SU-DHL-6 (cell line): Measurements from ENCODE around the gene FCAR.
"Not testable (repeated sequence)": the region's sequence is repeated elsewhere in the genome, so short reads cannot be mapped to it uniquely, and the experiment has no call there.

Source experiments
- H2AFZ ChIP-seq: fragments of 200-600 bp; sonication (generic); 2 replicates; pipeline ENCODE4 v1.6.1; 2014; ENCODE audit warnings: low read depth, mild to moderate bottlenecking, moderate library complexity, mixed read lengths, antibody characterized with exemption, low read length; ENCODE audit not compliant: severe bottlenecking
- H3F3A ChIP-seq: fragments of 200-600 bp; shearing (Covaris generic); 2 replicates; pipeline ENCODE4 v1.6.0; 2016; ENCODE audit warnings: antibody characterized with exemption, mild to moderate bottlenecking; ENCODE audit not compliant: insufficient read depth
- H3K27ac ChIP-seq: fragments of 200-600 bp; sonication (generic); 2 replicates; pipeline ENCODE4 v1.5.1; 2016; ENCODE audit warnings: low read depth, mild to moderate bottlenecking, low read length, moderate library complexity, mixed read lengths
- H3K27me3 ChIP-seq: fragments of 200-600 bp; sonication (generic), shearing (Covaris generic); 2 replicates; pipeline ENCODE4 v1.6.0; 2014; ENCODE audit warnings: mild to moderate bottlenecking, low read length
- H3K36me3 ChIP-seq: fragments of 200-600 bp; sonication (generic); 2 replicates; pipeline ENCODE4 v1.6.1; 2014; ENCODE audit warnings: mild to moderate bottlenecking, low read length, mixed read lengths
- H3K4me2 ChIP-seq: fragments of 300-600, 200-600 bp; shearing (Covaris generic), sonication (generic); 2 replicates; pipeline ENCODE4 v1.6.0; 2014; ENCODE audit warnings: low read length, low read depth, mild to moderate bottlenecking; ENCODE audit not compliant: poor library complexity, severe bottlenecking
- H3K4me3 ChIP-seq: fragments of 200-600 bp; sonication (generic); 2 replicates; pipeline ENCODE4 v1.5.1; 2014; ENCODE audit warnings: antibody characterized with exemption, low read length, mild to moderate bottlenecking, mixed read lengths; ENCODE audit not compliant: insufficient read depth, poor library complexity, severe bottlenecking
- H3K79me2 ChIP-seq: fragments of 200-600 bp; sonication (generic); 2 replicates; pipeline ENCODE4 v1.6.1; 2014; ENCODE audit warnings: mild to moderate bottlenecking, low read length, moderate library complexity; ENCODE audit not compliant: insufficient read depth
- H3K9ac ChIP-seq: fragments of 200-600 bp; sonication (generic); 2 replicates; pipeline ENCODE4 v1.7.0; 2014; ENCODE audit warnings: mild to moderate bottlenecking, low read length
- H3K9me2 ChIP-seq: fragments of 200-600 bp; sonication (generic); replicated peaks from 2 replicates; pipeline ENCODE4 v1.6.1; 2014; ENCODE audit warnings: low read length; ENCODE audit not compliant: insufficient read depth
- H3K9me3 ChIP-seq: fragments of 200-600 bp; sonication (generic); 2 replicates; pipeline ENCODE4 v1.6.1; 2014; ENCODE audit warnings: low read length, mixed read lengths; ENCODE audit not compliant: insufficient read depth
- H4K20me1 ChIP-seq: fragments of 200-600 bp; sonication (generic); 2 replicates; pipeline ENCODE4 v1.6.1; 2014; ENCODE audit warnings: low read depth, mild to moderate bottlenecking, antibody characterized with exemption, low read length, moderate library complexity, mixed read lengths
- EZH2phosphoT487 ChIP-seq: fragments of 200-600 bp; sonication (generic), shearing (Covaris generic); conservative IDR thresholded peaks from 2 replicates; pipeline ENCODE4 v1.6.1; 2018; ENCODE audit warnings: mild to moderate bottlenecking, antibody characterized with exemption, low read length, moderate library complexity, mixed read lengths
- TF ChIP-seq, protein P1 (sequence below): fragments of 200-600 bp; sonication (generic); IDR thresholded peaks from one replicate; pipeline ENCODE4 v1.5.1; 2017; ENCODE audit warnings: antibody characterized with exemption, mild to moderate bottlenecking, low read length, moderate library complexity; ENCODE audit not compliant: insufficient read depth, poor library complexity, severe bottlenecking

Gene FCAR

DNA sequence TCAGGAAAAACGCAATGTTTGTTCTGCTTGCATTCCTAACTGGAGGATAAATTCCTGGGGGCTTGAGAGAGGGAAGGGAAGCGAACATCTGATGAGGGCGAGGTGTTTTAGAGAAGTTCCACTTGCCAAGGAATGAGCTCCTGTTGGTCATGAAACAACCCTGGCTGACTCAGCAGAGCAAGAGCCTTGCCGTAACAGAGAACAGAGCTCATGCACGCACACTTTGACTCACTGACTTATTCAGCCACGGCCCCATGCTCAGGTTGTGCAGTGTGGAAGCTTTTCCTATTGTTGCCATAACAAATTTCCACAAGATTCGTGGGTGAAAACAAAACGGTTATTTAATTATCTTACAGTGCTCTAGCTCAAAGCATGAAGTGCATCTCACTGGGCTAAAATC is 30.9 kb upstream of the FCAR start:
- not testable (repeated sequence) for H3F3A ChIP-seq, H3K9me3 ChIP-seq, H4K20me1 ChIP-seq, H3K4me2 ChIP-seq, H3K4me3 ChIP-seq, H3K9me2 ChIP-seq, H3K9ac ChIP-seq, H2AFZ ChIP-seq, H3K36me3 ChIP-seq, H3K27me3 ChIP-seq, H3K79me2 ChIP-seq, H3K27ac ChIP-seq

DNA sequence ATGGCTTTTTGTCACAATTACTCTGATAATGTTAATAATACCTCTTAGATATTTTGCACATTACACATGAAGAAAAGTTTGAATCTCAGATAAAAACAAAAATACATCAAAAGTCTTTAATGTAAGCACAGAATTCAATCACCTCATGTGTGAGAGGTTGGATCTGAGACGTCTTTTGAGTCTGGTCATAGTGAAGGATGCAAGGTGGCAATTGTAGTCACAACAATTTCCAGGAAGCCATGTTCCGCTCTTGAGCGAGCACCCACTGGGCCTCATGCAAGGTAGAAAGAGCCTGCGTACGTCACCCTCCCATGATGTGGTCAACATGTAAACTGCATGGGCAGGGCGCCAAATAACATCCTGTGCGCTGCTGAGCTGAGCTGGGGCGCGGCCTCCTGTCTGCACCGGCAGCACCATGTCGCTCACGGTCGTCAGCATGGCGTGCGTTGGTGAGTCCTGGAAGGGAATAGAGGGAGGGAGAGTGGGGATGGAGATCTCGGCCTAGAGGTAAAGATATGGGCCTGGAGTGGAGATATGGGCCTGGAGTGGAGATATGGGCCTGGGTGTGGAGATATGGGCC is 23.9 kb upstream of the FCAR start, which contains the start of gene KIR3DL2:
TSS of gene KIR3DL2 (plus strand) at position 383 of the 580 bp plus-strand sequence. CDS start at position 416, 33 bp downstream.
- not testable (repeated sequence) for H3K79me2 ChIP-seq, H3K9ac ChIP-seq

DNA sequence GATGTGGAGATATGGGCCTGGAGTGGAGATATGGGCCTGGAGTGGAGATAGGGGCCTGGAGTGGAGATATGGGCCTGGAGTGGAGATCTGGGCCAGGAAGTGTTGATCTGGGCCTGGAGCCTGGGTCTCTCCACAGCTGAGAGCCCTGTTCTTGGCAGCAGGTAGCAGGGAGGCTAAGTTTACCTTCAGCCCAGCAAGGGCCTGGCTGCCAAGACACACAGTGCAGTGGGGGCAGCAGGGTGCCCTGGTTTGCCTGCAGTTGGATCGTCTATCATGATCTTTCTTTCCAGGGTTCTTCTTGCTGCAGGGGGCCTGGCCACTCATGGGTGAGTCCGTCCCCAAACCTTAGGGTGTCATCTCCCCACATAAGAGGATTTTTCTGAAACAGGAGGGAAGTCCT is 23.1 kb upstream of the FCAR start:
- Histone ChIP-seq H3K4me2 (no peak overlapping the region), H2AFZ (no peak overlapping the region), H3K79me2 (no peaks in the 10 kb centered on the region), H3K36me3 (no peaks in the 10 kb centered on the region), H4K20me1 (no peaks in the 10 kb centered on the region), H3K4me3 (no peak overlapping the region), H3K9me2 (no peaks in the 10 kb centered on the region), H3K9me3 (no peaks in the 10 kb centered on the region), H3K27ac (no peak overlapping the region), H3F3A (no peaks in the 10 kb centered on the region), H3K27me3 (0 out of 2 replicates have a peak, but pooled peaks cover 4% of the 10 kb centered on the region), H3K9ac (no peak overlapping the region)
- TF ChIP-seq EZH2phosphoT487 = no peak
- TF ChIP-seq, protein P1, sequence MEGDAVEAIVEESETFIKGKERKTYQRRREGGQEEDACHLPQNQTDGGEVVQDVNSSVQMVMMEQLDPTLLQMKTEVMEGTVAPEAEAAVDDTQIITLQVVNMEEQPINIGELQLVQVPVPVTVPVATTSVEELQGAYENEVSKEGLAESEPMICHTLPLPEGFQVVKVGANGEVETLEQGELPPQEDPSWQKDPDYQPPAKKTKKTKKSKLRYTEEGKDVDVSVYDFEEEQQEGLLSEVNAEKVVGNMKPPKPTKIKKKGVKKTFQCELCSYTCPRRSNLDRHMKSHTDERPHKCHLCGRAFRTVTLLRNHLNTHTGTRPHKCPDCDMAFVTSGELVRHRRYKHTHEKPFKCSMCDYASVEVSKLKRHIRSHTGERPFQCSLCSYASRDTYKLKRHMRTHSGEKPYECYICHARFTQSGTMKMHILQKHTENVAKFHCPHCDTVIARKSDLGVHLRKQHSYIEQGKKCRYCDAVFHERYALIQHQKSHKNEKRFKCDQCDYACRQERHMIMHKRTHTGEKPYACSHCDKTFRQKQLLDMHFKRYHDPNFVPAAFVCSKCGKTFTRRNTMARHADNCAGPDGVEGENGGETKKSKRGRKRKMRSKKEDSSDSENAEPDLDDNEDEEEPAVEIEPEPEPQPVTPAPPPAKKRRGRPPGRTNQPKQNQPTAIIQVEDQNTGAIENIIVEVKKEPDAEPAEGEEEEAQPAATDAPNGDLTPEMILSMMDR = no peak

More for the DNA sequence above, 23.9 kb upstream of the FCAR start, which contains the start of gene KIR3DL2:
- H3K9me3 ChIP-seq, H3K4me3 ChIP-seq, H3K27me3 ChIP-seq, H3K9me2 ChIP-seq, H3K36me3 ChIP-seq, H3F3A ChIP-seq, H2AFZ ChIP-seq, H3K27ac ChIP-seq, H3K4me2 ChIP-seq, H4K20me1 ChIP-seq: not testable (repeated sequence)

DNA sequence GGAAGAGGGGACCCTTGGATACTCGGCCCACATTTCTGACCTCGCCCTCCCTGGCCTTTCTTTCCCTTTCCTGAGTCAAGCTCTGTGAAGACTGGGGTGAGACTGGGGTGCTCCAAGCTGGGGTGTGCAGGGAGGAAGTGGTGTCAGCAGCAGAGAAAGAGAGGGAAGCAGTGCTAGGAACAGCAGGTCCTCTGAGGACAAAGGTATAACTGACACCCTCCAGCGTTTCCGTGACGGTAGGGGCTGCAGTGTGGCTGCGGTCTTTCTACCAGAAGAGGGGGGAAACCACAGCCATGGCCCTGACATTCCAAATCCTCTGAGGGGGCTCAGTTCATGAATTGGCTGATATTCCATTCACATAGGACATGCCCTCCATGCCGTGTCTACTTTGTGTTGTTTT is 22.7 kb upstream of the FCAR start:
- no peaks in the 10 kb centered on the region for H3K9me3 ChIP-seq
- no peak overlapping the region for H3K27ac ChIP-seq
- TF ChIP-seq, protein P1 = no peak
- TF ChIP-seq EZH2phosphoT487 = no peak
- no peaks in the 10 kb centered on the region for H3K9me2 ChIP-seq
- H3K27me3 ChIP-seq = 0 out of 2 replicates have a peak, but pooled peaks cover 4% of the 10 kb centered on the region
- no peak overlapping the region for H2AFZ ChIP-seq
- no peaks in the 10 kb centered on the region for H3F3A ChIP-seq
- H3K9ac ChIP-seq = no peak overlapping the region
- no peaks in the 10 kb centered on the region for H4K20me1 ChIP-seq
- H3K79me2 ChIP-seq = no peaks in the 10 kb centered on the region
- H3K4me2 ChIP-seq = no peak overlapping the region
- no peak overlapping the region for H3K4me3 ChIP-seq
- no peaks in the 10 kb centered on the region for H3K36me3 ChIP-seq

DNA sequence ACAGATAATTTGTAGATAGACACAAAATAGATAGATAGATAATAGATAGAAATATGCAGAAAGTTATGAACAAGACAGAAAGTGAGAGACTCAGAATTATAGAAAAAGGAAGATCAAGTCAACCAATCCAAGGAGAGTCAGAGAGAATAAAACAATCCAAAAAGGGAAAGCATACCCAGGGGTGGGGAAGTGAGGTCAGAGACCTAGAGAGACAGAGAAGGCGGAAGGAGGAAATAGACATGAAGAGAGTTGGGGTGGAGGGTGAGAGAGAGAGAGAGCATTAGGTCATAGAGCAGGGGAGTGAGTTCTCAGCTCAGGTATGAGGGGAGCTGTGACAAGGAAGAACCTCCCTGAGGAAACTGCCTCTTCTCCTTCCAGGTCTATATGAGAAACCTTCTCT is 18.8 kb upstream of the FCAR start:
- not testable (repeated sequence) for H3K4me2 ChIP-seq, H3K27ac ChIP-seq, H3K9ac ChIP-seq, H3K9me3 ChIP-seq, H2AFZ ChIP-seq, H3K4me3 ChIP-seq, H3K9me2 ChIP-seq, H3K79me2 ChIP-seq, H3F3A ChIP-seq, H3K36me3 ChIP-seq, H3K27me3 ChIP-seq, H4K20me1 ChIP-seq

DNA sequence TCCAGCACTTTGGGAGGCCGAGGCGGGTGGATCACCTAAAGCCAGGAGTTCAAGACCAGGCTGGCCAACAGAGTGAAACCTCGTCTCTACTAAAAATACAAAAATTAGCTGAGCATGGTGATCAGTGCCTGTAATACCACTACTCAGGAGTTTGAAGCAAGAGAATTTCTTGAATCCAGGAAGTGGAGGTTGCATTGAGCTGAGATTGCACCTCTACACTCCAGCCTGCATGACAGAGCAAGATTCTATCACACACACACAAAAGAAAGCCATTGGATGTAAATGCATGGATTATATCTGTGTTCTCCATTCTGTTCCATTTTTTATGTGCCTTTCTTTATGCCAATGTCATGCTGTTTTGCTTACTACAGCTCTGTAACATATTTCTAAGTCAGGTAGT is 15.6 kb upstream of the FCAR start:
- H3F3A ChIP-seq, H3K9ac ChIP-seq, H4K20me1 ChIP-seq, H3K9me2 ChIP-seq, H3K4me3 ChIP-seq, H3K79me2 ChIP-seq, H3K4me2 ChIP-seq, H3K27me3 ChIP-seq, H2AFZ ChIP-seq, H3K27ac ChIP-seq, H3K9me3 ChIP-seq, H3K36me3 ChIP-seq: not testable (repeated sequence)
